GM23338 (cell line): ENCODE measurements around the gene NCS1. TPM values are rescaled to one million over a fixed set of nuclear protein-coding genes. Genes with fewer than 3 reads are reported as not detected.

Source experiments
- ATAC-seq: fragments of 200-7000 bp; cut with Tn5 transposase; 3 replicates; pipeline ENCODE4 v1.9.1; 2020
- DNase-seq: peaks from one replicate; pipeline ENCODE4 v3.0.0-alpha.2; 2015; ENCODE audit warnings: low spot score
- H2AFZ ChIP-seq: fragments of 200-600 bp; sonication (generic); 2 replicates; pipeline ENCODE4 v1.8.0; 2016; ENCODE audit warnings: antibody characterized with exemption, mild to moderate bottlenecking, moderate library complexity
- H3F3A ChIP-seq: fragments of 200-600 bp; sonication (generic); replicated peaks from 2 replicates; pipeline ENCODE4 v1.8.0; 2017; ENCODE audit warnings: antibody characterized with exemption, mixed run types, low read depth
- H3K27ac ChIP-seq: fragments of 200-600 bp; sonication (generic); 2 replicates; pipeline ENCODE4 v1.6.1; 2016; ENCODE audit warnings: low read depth
- H3K27me3 ChIP-seq: fragments of 200-600 bp; sonication (generic); 2 replicates; pipeline ENCODE4 v1.8.0; 2016; ENCODE audit warnings: mild to moderate bottlenecking, mixed run types, moderate library complexity; ENCODE audit not compliant: insufficient read depth
- H3K36me3 ChIP-seq: fragments of 200-600 bp; sonication (generic); 2 replicates; pipeline ENCODE4 v1.8.0; 2016; ENCODE audit warnings: mild to moderate bottlenecking; ENCODE audit not compliant: insufficient read depth
- H3K4me1 ChIP-seq: fragments of 200-600 bp; sonication (generic); 2 replicates; pipeline ENCODE4 v1.8.0; 2016; ENCODE audit warnings: mild to moderate bottlenecking, moderate library complexity; ENCODE audit not compliant: insufficient read depth
- H3K4me2 ChIP-seq: fragments of 200-600 bp; sonication (generic); 2 replicates; pipeline ENCODE4 v1.7.1; 2017; ENCODE audit warnings: mixed run types
- H3K4me3 ChIP-seq: fragments of 200-600 bp; sonication (generic); 2 replicates; pipeline ENCODE4 v1.6.1; 2016; ENCODE audit warnings: mixed run types
- H3K79me2 ChIP-seq: fragments of 200-600 bp; sonication (generic); replicated peaks from 2 replicates; pipeline ENCODE4 v1.8.0; 2017; ENCODE audit warnings: mild to moderate bottlenecking; ENCODE audit not compliant: insufficient read depth
- H3K9me2 ChIP-seq: fragments of 200-600 bp; sonication (generic); 2 replicates; pipeline ENCODE4 v1.8.0; 2017; ENCODE audit not compliant: insufficient read depth
- H4K20me1 ChIP-seq: fragments of 200-600 bp; sonication (generic); replicated peaks from 2 replicates; pipeline ENCODE4 v1.8.0; 2017; ENCODE audit warnings: mild to moderate bottlenecking; ENCODE audit not compliant: insufficient read depth
- H3K27ac Mint-ChIP-seq: 2 replicates; pipeline ENCODE4 v1.8.0; 2020; ENCODE audit warnings: inconsistent platforms, mild to moderate bottlenecking, moderate library complexity, mixed read lengths
- H3K27me3 Mint-ChIP-seq: 3 replicates; pipeline ENCODE4 v1.8.0; 2022; ENCODE audit warnings: low read depth, mild to moderate bottlenecking, moderate library complexity, mixed read lengths, inconsistent platforms; ENCODE audit not compliant: insufficient read depth, poor library complexity
- H3K36me3 Mint-ChIP-seq: 3 replicates; pipeline ENCODE4 v1.8.0; 2021; ENCODE audit warnings: low read depth, mild to moderate bottlenecking, inconsistent platforms, moderate library complexity, mixed read lengths
- H3K4me1 Mint-ChIP-seq: 3 replicates; pipeline ENCODE4 v1.8.0; 2020; ENCODE audit warnings: mild to moderate bottlenecking, inconsistent platforms, mixed read lengths
- H3K4me3 Mint-ChIP-seq: 3 replicates; pipeline ENCODE4 v1.8.0; 2021; ENCODE audit warnings: moderate library complexity, mild to moderate bottlenecking, inconsistent platforms, mixed read lengths
- H3K9me3 Mint-ChIP-seq: 3 replicates; pipeline ENCODE4 v1.8.0; 2020; ENCODE audit warnings: moderate library complexity, mild to moderate bottlenecking, inconsistent platforms, mixed read lengths
- CREB1 ChIP-seq: fragments of 250-450 bp; sonication (Bioruptor Pico); IDR thresholded peaks from 2 replicates; pipeline ENCODE4 v1.5.0; 2020; ENCODE audit warnings: low read depth, mild to moderate bottlenecking, moderate library complexity
- EZH2 ChIP-seq: fragments of 200-600 bp; sonication (generic); IDR thresholded peaks from one replicate; pipeline ENCODE4 v1.8.0; 2017; ENCODE audit warnings: antibody characterized with exemption, mild to moderate bottlenecking, low read depth; ENCODE audit not compliant: unreplicated experiment
- EZH2phosphoT487 ChIP-seq: fragments of 200-600 bp; sonication (generic); IDR thresholded peaks from one replicate; pipeline ENCODE4 v1.8.1; 2018; ENCODE audit warnings: antibody characterized with exemption; ENCODE audit not compliant: unreplicated experiment
- JUNB ChIP-seq: IDR thresholded peaks from one replicate; pipeline ENCODE4 v1.6.1; 2016; ENCODE audit warnings: antibody characterized with exemption; ENCODE audit not compliant: unreplicated experiment
- POLR2AphosphoS5 ChIP-seq: IDR thresholded peaks from 2 replicates; pipeline ENCODE4 v1.6.1; 2016; ENCODE audit warnings: antibody characterized with exemption, low read depth
- REST ChIP-seq: IDR thresholded peaks from one replicate; pipeline ENCODE4 v1.6.1; 2018; ENCODE audit warnings: antibody characterized with exemption; ENCODE audit not compliant: unreplicated experiment
- ZNF114 ChIP-seq: fragments of 250-450 bp; sonication (Bioruptor Pico); IDR thresholded peaks from 2 replicates; pipeline ENCODE4 v1.5.0; 2020; ENCODE audit warnings: mild to moderate bottlenecking, moderate library complexity
- ZNF331 ChIP-seq: fragments of 250-450 bp; sonication (Bioruptor Pico); IDR thresholded peaks from 2 replicates; pipeline ENCODE4 v1.5.0; 2020; ENCODE audit warnings: low read depth, mild to moderate bottlenecking, moderate library complexity
- polyA plus RNA-seq: library from polyadenylated mRNA; unstranded; fragments of >200 nt; fragmentation: Nextera tagmentation; extraction: Ambion mirVana; gene quantifications from 2 replicates; pipeline ENCODE4 v1.2.1, GENCODE V29; 2016
- total RNA-seq: library from RNA; depleted of rRNA; stranded (reverse); fragments of >200 nt; shearing (Covaris generic); gene quantifications from 2 replicates; pipeline ENCODE4 v1.2.3, GENCODE V29; 2014
- TF ChIP-seq, protein P1 (sequence below): IDR thresholded peaks from 2 replicates; pipeline ENCODE4 v1.6.1; 2016; ENCODE audit warnings: antibody characterized with exemption
- TF ChIP-seq, protein P2 (sequence below): fragments of 250-450 bp; sonication (Bioruptor Pico); IDR thresholded peaks from 2 replicates; pipeline ENCODE4 v1.5.0; 2020; ENCODE audit warnings: mild to moderate bottlenecking, moderate library complexity

NCS1 gene
- total and polyA plus RNA-seq, 2 experiments from 2014 or later: 8.2 to 34.3 TPM

DNA sequence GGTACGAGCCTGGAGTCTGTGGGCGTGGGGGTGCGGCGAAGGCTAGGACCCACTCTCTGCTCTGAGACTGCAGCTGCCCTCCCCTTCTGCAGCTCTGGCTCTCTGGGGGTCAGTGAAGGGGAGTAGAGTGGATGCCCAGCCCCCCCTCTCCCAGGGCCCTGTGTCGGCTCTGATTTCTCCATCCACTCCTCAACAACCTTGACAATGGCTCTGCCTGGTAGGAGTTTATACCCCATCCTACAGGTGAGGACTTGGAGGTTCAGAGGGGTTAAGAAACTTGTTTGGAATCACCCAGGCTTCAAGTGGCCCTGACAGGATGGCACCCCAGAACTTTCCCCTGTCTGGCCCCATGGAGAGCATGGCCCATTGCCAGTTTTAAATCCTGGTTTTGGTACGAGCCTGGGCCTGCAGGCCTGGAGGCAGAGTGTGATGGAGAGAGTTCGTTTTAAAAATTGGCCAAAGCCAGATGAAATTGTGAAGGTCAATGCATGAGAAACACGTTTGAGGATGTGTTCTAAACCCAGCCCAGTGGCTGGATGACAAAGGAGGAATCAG lies 22.3 kb downstream of the NCS1 start (continued):
- TF ChIP-seq REST (no peak), JUNB (no peak)

- Mint-ChIP-seq H3K36me3 (no peaks in the 10 kb centered on the region), H3K27me3 (peaks cover 16% of the 10 kb centered on the region), H3K4me3 (no peak overlapping the region), H3K4me1 (peaks cover 26% of the 10 kb centered on the region), H3K27ac (no peak overlapping the region), H3K9me3 (no peaks in the 10 kb centered on the region)
- no peaks in the 10 kb centered on the region for H3K27me3 ChIP-seq
- no peaks in the 10 kb centered on the region for H3K9me2 ChIP-seq
- H4K20me1 ChIP-seq: peaks cover under 1% of the 10 kb centered on the region; the same call in 1 of the 2 replicates
- H3K36me3 ChIP-seq: no peaks in the 10 kb centered on the region
- no peak overlapping the region for H3K4me3 ChIP-seq
- no peaks in the 10 kb centered on the region; the same call in 1 of the 2 replicates for H3K4me1 ChIP-seq
- no peak overlapping the region for H3K4me2 ChIP-seq
- H3F3A ChIP-seq: no peaks in the 10 kb centered on the region
- H3K27ac ChIP-seq: 0 out of 2 replicates have a peak overlapping the region, but pooled peaks have one; percentile 19
- no peak for ATAC-seq
- no peak for DNase-seq
- H2AFZ ChIP-seq: no peak overlapping the region
- H3K79me2 ChIP-seq: peaks cover 47% of the 10 kb centered on the region
- TF ChIP-seq ZNF114 (CRISPR knock-in tag) (no peak), ZNF331 (CRISPR knock-in tag) (no peak), REST (no peak), EZH2 (no peak), JUNB (no peak), EZH2phosphoT487 (no peak), CREB1 (CRISPR knock-in tag) (no peak), POLR2AphosphoS5 (no peak)
- TF ChIP-seq, protein P1, sequence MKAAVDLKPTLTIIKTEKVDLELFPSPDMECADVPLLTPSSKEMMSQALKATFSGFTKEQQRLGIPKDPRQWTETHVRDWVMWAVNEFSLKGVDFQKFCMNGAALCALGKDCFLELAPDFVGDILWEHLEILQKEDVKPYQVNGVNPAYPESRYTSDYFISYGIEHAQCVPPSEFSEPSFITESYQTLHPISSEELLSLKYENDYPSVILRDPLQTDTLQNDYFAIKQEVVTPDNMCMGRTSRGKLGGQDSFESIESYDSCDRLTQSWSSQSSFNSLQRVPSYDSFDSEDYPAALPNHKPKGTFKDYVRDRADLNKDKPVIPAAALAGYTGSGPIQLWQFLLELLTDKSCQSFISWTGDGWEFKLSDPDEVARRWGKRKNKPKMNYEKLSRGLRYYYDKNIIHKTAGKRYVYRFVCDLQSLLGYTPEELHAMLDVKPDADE: no peak
- TF ChIP-seq, protein P2, sequence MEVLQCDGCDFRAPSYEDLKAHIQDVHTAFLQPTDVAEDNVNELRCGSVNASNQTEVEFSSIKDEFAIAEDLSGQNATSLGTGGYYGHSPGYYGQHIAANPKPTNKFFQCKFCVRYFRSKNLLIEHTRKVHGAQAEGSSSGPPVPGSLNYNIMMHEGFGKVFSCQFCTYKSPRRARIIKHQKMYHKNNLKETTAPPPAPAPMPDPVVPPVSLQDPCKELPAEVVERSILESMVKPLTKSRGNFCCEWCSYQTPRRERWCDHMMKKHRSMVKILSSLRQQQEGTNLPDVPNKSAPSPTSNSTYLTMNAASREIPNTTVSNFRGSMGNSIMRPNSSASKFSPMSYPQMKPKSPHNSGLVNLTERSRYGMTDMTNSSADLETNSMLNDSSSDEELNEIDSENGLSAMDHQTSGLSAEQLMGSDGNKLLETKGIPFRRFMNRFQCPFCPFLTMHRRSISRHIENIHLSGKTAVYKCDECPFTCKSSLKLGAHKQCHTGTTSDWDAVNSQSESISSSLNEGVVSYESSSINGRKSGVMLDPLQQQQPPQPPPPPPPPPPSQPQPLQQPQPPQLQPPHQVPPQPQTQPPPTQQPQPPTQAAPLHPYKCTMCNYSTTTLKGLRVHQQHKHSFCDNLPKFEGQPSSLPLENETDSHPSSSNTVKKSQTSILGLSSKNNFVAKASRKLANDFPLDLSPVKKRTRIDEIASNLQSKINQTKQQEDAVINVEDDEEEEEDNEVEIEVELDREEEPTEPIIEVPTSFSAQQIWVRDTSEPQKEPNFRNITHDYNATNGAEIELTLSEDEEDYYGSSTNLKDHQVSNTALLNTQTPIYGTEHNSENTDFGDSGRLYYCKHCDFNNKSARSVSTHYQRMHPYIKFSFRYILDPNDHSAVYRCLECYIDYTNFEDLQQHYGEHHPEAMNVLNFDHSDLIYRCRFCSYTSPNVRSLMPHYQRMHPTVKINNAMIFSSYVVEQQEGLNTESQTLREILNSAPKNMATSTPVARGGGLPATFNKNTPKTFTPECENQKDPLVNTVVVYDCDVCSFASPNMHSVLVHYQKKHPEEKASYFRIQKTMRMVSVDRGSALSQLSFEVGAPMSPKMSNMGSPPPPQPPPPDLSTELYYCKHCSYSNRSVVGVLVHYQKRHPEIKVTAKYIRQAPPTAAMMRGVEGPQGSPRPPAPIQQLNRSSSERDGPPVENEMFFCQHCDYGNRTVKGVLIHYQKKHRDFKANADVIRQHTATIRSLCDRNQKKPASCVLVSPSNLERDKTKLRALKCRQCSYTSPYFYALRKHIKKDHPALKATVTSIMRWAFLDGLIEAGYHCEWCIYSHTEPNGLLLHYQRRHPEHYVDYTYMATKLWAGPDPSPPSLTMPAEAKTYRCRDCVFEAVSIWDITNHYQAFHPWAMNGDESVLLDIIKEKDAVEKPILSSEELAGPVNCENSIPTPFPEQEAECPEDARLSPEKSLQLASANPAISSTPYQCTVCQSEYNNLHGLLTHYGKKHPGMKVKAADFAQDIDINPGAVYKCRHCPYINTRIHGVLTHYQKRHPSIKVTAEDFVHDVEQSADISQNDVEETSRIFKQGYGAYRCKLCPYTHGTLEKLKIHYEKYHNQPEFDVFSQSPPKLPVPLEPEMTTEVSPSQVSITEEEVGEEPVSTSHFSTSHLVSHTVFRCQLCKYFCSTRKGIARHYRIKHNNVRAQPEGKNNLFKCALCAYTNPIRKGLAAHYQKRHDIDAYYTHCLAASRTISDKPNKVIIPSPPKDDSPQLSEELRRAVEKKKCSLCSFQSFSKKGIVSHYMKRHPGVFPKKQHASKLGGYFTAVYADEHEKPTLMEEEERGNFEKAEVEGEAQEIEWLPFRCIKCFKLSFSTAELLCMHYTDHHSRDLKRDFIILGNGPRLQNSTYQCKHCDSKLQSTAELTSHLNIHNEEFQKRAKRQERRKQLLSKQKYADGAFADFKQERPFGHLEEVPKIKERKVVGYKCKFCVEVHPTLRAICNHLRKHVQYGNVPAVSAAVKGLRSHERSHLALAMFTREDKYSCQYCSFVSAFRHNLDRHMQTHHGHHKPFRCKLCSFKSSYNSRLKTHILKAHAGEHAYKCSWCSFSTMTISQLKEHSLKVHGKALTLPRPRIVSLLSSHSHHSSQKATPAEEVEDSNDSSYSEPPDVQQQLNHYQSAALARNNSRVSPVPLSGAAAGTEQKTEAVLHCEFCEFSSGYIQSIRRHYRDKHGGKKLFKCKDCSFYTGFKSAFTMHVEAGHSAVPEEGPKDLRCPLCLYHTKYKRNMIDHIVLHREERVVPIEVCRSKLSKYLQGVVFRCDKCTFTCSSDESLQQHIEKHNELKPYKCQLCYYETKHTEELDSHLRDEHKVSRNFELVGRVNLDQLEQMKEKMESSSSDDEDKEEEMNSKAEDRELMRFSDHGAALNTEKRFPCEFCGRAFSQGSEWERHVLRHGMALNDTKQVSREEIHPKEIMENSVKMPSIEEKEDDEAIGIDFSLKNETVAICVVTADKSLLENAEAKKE: no peak
These were observed 23.4 kb downstream of the NCS1 start for GRCh38 chr9:130195638-130196037.
